Stimulated activated CD8-positive, alpha-beta memory T cell treated with anti-CD3 and anti-CD28 coated beads, Interleukin-7, amount 100 ng/mL, for 1 hour (primary cell): ENCODE results near the gene PCDHGC3.
"Not testable (repeated sequence)": the region's sequence is repeated elsewhere in the genome, so short reads cannot be mapped to it uniquely, and the experiment has no call there.

Experiments used
- DNase-seq, 2 donors: peaks; one replicate each; pipeline ENCODE4 v3.0.0-alpha.2; 2020; ENCODE audit warnings: low read depth in 2 of 2

PCDHGC3 gene

DNA sequence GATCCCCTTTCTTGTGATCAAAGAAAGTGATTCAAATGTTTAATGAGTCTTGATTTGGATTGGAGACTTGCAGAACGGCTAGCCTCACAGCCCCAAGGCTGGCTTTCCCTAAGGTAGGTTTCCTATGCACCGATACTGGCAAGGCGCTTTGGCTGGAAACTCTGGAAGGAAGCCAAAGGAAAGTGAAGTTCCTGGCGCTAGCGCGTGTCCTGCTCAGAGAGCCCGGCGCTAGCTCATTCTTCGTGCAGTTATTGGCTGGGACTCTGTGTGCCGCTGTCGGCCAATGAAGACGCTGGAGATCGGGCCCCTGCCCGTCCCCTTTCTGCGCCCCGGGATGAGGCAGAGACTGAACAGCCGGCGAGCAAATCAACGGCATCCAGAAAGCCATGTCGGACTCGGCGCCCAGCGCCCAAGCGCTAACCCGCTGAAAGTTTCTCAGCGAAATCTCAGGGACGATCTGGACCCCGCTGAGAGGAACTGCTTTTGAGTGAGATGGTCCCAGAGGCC lies at the start of gene PCDHGC3:
TSS of gene PCDHGC3 (plus strand) at position 342 of the 507 bp plus-strand sequence. CDS start at position 493, 151 bp downstream.
- DNase-seq: no peak

DNA sequence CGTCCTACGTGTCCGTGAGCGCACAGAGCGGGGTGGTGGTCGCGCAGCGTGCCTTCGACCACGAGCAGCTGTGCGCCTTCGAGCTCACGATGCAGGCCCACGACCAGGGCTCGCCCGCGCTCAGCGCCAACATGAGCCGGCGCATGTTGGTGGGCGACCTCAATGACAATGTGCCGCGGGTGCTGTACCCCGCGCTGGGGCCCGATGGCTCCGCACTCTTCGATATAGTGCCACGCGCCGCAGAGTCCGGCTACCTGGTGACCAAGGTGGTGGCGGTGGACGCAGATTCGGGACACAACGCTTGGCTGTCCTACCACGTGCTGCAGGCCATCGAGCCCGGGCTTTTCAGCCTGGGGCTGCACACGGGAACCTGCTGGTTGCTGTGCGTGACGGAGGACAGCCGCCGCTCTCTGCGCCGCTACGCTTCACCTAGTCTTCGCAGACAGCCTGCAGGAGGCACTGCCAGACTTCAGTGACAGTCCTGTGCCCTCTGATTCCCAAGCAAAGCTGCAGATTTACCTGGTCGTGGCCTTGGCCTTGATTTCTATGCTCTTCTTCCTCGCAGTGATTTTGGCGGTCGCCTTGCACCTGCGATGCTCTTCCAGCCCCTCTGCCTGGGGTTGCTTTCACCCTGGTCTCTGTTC lies 47.9 kb upstream of the PCDHGC3 start:
- DNase-seq: no peak

DNA sequence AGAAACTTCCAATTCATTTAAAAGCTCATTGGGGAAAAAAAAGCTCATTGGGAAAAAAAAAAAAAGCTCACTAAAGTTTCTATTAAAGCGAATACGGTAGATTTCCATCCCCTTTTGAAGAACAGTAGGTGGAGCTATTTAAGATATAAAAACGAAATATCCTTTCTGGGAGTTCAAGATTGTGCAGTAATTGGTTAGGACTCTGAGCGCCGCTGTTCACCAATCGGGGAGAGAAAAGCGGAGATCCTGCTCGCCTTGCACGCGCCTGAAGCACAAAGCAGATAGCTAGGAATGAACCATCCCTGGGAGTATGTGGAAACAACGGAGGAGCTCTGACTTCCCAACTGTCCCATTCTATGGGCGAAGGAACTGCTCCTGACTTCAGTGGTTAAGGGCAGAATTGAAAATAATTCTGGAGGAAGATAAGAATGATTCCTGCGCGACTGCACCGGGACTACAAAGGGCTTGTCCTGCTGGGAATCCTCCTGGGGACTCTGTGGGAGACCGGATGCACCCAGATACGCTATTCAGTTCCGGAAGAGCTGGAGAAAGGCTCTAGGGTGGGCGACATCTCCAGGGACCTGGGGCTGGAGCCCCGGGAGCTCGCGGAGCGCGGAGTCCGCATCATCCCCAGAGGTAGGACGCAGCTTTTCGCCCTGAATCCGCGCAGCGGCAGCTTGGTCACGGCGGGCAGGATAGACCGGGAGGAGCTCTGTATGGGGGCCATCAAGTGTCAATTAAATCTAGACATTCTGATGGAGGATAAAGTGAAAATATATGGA lies 45.2 kb upstream of the PCDHGC3 start, which contains the start of gene PCDHGA12:
TSS of gene PCDHGA12 (plus strand) at position 176 of the 782 bp plus-strand sequence. CDS start at position 429, 253 bp downstream.
- DNase-seq: no peak

DNA sequence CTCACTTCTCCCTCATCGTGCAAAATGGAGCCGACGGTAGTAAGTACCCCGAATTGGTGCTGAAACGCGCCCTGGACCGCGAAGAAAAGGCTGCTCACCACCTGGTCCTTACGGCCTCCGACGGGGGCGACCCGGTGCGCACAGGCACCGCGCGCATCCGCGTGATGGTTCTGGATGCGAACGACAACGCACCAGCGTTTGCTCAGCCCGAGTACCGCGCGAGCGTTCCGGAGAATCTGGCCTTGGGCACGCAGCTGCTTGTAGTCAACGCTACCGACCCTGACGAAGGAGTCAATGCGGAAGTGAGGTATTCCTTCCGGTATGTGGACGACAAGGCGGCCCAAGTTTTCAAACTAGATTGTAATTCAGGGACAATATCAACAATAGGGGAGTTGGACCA lies 44.5 kb upstream of the PCDHGC3 start:
- DNase-seq: no peak

DNA sequence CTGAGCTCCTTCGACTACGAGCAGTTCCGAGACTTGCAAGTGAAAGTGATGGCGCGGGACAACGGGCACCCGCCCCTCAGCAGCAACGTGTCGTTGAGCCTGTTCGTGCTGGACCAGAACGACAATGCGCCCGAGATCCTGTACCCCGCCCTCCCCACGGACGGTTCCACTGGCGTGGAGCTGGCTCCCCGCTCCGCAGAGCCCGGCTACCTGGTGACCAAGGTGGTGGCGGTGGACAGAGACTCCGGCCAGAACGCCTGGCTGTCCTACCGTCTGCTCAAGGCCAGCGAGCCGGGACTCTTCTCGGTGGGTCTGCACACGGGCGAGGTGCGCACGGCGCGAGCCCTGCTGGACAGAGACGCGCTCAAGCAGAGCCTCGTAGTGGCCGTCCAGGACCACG lies 43.5 kb upstream of the PCDHGC3 start:
- DNase-seq: not testable (repeated sequence)

DNA sequence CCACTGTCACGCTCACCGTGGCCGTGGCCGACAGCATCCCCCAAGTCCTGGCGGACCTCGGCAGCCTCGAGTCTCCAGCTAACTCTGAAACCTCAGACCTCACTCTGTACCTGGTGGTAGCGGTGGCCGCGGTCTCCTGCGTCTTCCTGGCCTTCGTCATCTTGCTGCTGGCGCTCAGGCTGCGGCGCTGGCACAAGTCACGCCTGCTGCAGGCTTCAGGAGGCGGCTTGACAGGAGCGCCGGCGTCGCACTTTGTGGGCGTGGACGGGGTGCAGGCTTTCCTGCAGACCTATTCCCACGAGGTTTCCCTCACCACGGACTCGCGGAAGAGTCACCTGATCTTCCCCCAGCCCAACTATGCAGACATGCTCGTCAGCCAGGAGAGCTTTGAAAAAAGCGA lies 43.0 kb upstream of the PCDHGC3 start:
- DNase-seq: not testable (repeated sequence)

DNA sequence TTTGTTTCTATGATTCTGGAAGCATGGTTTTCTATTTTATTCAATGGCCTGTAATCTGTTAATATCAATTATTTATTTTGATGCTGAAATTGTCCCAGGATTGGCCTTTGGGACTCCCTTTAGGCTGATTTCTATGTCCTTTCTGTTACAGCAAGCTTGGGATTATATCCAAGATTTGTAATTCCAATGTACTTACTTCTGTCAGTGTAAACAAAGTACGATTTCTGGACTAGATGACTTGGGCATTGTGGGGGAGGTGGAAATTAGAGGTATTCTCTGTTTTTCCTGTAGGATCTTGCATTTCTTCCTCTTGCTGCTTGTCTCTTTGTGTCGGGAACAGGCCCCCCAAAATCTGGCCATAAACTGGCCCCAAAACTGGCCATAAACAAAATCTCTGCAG lies 41.8 kb upstream of the PCDHGC3 start:
- DNase-seq: no peak

DNA sequence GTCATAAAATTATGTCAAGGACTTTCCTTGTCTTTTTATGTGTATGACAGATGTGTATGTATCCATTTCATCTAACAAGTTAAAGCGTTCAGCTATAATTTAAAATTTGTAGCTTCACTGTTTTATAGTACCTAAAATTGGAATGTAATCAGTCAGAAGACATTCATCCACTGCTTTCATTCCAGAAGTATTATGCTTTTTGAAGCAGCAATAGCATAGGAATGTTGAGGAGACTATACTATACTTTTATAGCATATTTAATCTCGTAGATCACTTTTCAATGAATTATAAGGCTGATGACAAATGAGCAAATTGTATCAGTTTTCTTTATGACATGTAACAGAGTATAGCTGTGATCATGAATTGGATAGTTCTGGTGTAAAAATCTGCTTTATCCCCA lies 38.5 kb upstream of the PCDHGC3 start:
- DNase-seq: no peak

DNA sequence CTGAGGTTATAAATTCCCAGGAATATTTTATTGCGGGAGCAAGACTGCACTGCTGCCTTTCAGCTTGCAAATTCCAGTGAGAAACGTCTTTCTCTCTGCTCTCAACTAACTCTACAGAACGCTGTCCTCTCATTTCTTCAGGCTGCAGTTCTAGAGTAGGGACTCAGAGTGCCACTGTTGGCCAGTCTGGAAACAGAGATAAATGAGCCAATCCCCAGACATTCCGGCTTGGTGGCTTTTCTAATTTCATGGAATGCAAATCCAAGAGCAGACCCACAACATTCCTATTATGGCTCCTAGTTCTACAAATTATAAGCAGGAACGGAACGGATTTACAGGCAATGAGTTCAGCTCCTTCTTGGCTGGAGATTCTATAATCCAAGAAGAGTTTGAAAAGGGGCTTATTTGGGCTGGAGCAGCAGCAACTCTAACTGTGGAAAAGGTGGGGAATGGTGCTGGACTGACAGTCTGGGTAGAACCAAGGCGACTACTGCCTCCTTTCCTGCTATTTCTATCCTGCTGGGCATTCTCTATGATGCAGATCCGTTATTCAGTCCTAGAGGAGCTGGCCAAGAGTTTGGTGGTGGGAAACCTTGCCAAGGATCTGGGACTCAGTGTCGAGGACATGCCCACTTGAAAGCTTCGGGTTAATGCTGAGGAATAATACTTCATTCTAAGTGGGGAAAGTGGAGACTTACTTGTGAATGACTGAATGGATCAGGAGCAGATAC lies 36.2 kb upstream of the PCDHGC3 start:
- DNase-seq: no peak

DNA sequence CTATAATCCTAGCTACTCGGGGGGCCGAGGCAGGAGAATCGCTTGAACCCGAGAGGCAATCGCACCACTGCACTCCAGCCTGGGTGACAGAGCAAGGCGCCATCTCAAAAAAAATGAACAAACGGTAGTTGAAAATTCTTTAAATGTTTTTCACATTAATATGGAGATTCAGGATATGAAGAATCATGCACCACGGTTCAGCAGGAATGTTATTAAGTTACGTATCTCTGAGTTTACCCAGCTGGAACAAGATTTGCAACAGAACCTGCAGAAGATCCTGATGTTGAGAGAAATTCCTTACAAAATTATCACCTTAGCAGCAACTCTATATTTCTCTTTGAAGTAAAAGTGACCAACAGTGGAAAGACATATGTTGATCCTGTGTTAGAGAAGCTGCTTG lies 35.4 kb upstream of the PCDHGC3 start:
- no peak for DNase-seq

DNA sequence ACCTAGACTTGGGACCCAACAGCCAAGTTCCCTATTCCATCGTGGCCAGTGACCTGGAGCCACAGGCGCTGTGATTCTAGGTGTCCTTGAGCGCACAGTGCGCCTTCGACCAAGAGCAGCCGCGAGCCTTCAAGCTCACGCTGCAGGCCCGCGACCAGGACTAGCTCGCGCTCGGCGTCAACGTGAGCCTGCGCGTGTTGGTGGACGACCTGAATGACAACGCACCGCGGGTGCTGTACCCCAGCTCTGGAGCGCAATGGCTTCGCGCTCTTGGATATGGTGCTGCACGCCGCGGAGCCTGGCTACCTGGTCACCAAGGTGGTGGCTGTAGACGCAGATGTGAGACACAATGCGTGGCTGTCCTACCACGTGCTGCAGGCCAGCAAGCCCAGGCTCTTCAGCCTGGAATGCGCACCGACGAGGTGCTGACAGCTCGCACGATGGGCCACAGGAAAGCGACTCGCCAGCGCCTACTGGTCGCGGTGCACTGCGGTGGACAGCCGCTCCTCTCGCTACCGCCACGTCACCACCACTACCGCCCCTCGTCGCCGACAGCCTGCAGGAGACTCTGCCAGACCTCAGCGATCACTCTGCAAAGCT lies 34.1 kb upstream of the PCDHGC3 start:
- DNase-seq: no peak

DNA sequence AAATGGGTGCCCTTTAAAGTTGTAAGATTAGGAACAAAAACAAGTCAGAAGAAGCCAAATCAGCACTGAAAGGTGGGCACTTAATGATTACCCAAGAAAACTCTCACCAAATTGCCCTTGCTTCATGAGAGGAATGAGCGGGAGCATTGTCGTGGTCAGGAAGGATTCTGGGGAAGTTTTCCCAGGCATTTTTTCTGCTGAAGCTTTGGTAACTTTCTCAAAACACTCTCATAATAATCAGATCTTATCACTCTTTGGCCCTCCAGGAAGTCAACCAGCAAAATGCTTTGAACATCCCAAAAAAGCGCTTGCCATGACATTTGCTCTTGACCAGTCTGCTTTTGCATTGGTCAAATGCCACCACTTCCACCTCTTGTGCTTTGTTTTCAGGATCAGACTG lies 10.4 kb upstream of the PCDHGC3 start:
- DNase-seq: no peak

DNA sequence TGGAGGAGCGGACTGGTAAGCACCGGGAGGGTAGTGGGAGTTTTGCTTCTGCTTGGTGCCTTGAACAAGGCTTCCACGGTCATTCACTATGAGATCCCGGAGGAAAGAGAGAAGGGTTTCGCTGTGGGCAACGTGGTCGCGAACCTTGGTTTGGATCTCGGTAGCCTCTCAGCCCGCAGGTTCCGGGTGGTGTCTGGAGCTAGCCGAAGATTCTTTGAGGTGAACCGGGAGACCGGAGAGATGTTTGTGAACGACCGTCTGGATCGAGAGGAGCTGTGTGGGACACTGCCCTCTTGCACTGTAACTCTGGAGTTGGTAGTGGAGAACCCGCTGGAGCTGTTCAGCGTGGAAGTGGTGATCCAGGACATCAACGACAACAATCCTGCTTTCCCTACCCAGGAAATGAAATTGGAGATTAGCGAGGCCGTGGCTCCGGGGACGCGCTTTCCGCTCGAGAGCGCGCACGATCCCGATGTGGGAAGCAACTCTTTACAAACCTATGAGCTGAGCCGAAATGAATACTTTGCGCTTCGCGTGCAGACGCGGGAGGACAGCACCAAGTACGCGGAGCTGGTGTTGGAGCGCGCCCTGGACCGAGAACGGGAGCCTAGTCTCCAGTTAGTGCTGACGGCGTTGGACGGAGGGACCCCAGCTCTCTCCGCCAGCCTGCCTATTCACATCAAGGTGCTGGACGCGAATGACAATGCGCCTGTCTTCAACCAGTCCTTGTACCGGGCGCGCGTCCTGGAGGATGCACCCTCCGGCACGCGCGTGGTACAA lies 556 bp downstream of the PCDHGC3 start:
- no peak for DNase-seq

DNA sequence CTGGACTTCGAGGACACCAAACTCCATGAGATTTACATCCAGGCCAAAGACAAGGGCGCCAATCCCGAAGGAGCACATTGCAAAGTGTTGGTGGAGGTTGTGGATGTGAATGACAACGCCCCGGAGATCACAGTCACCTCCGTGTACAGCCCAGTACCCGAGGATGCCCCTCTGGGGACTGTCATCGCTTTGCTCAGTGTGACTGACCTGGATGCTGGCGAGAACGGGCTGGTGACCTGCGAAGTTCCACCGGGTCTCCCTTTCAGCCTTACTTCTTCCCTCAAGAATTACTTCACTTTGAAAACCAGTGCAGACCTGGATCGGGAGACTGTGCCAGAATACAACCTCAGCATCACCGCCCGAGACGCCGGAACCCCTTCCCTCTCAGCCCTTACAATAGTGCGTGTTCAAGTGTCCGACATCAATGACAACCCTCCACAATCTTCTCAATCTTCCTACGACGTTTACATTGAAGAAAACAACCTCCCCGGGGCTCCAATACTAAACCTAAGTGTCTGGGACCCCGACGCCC lies 1.3 kb downstream of the PCDHGC3 start:
- no peak for DNase-seq

DNA sequence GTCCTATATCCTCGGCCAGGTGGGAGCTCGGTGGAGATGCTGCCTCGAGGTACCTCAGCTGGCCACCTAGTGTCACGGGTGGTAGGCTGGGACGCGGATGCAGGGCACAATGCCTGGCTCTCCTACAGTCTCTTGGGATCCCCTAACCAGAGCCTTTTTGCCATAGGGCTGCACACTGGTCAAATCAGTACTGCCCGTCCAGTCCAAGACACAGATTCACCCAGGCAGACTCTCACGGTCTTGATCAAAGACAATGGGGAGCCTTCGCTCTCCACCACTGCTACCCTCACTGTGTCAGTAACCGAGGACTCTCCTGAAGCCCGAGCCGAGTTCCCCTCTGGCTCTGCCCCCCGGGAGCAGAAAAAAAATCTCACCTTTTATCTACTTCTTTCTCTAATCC lies 2.0 kb downstream of the PCDHGC3 start:
- DNase-seq: no peak

DNA sequence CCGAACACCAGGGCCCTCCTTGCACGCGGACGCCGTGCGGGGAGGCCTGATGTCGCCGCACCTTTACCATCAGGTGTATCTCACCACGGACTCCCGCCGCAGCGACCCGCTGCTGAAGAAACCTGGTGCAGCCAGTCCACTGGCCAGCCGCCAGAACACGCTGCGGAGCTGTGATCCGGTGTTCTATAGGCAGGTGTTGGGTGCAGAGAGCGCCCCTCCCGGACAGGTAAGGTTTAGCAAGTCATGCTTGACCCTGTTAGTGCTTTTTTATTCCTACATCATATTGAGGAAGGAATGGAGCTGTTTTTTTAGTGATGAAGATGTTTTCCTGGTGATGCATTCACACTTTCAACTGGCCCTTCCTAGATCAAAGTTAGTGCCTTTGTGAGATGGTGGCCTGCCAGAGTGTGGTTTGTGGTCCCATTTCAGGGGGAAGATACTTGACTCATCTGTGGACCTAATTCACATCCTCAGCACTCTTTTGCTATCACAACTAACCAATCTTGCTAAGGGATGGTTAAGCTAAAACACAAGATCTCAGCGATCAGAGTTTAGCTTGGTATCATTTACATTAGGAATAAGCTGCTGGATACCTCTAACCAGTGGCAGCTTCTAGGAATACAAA lies 2.7 kb downstream of the PCDHGC3 start:
- no peak for DNase-seq

DNA sequence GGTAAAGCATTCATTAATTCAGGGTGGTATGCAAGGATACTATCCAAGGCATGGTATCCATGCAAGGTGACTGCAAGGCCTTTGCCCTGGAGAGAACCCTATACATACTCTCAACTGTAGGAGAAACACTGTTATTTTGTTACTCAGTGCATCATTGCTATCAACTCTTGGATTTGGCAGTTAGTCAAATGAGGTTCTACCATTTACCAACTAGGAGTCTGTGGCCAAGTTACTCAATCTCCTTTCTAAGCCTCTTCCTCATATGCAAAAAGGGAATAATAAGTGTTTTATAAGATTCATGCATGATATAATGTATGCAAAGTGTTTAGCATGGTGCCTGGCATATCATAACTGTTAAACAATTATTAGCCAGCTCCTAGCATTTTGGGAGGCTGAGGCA lies 4.0 kb downstream of the PCDHGC3 start:
- DNase-seq: no peak

DNA sequence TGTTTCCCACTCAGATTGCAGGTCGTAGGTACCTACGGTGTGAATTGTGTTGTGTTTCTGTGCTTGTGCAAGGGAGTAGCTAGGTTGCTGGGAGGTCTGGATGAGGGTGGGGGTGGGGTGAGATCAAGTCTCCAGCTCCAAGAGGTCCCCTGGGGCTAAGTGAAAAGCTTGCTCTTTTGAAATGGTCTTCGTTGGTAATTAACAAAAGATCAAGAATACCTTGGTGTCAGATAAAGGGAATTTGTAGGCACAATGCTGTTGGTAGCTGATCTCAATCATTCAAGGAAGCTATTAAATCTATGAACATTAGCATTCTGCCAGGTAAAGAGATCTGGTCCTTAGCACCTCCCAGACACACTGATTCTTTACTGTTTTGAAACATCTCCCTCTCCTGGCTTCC lies 8.1 kb downstream of the PCDHGC3 start:
- no peak for DNase-seq

DNA sequence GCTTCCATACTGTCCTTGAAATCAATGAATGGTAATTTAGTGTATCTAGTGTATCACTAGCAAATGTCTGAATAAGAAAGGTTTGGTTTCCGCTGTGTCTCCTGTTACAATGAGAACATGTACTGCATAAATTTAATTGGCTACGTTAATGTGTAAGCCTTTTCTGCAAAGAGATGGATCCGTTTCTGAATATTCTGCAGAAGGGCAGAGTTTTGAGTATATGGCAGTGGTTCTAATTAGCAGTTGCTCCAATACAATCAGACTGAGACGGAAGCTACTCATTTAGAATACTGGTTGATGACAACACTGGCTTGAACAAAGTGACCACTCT lies 8.5 kb downstream of the PCDHGC3 start:
- no peak for DNase-seq

DNA sequence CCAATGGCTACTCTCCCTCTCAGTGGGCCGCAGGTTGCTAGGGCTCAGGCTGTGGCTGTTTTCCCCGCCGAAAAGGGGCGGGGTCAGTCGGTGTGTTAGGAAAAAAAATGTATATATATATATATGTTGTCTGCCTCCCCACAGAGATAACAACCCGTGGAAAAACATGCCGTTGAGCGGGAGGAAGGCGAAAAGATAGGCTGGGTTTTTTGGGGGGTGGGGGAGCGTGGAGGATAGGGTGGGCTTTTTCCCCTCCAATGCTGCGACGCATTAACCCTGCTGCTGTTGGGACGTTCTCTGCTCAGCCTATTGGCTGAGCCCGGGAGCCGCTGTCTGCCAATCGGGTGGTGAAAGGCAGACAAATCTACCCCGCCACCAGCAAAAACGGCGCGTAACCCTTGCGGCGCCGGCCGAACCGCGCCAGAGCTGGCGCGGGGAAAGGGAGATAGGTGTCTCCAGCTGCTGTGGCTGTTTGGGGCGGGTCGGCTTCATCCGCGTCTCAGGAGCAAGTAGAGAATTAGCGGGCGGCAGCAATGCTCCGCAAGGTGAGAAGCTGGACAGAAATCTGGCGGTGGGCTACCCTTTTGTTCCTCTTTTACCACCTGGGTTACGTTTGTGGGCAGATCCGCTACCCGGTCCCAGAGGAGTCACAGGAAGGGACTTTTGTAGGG lies 9.0 kb downstream of the PCDHGC3 start, which contains the start of gene PCDHGC4:
TSS of gene PCDHGC4 (plus strand) at position 390 of the 671 bp plus-strand sequence. CDS start at position 534, 144 bp downstream.
- no peak for DNase-seq
